NCI-H2107 (cell line): Measurements from ENCODE around the gene TMX4.
"Not testable (repeated sequence)": the region's sequence is repeated elsewhere in the genome, so short reads cannot be mapped to it uniquely, and the experiment has no call there.

ENCODE experiments used
- DNase-seq: peaks from one replicate; lab custom pipeline; 2025; lab: John Stamatoyannopoulos, UW

Gene TMX4, protein sequence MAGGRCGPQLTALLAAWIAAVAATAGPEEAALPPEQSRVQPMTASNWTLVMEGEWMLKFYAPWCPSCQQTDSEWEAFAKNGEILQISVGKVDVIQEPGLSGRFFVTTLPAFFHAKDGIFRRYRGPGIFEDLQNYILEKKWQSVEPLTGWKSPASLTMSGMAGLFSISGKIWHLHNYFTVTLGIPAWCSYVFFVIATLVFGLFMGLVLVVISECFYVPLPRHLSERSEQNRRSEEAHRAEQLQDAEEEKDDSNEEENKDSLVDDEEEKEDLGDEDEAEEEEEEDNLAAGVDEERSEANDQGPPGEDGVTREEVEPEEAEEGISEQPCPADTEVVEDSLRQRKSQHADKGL

DNA sequence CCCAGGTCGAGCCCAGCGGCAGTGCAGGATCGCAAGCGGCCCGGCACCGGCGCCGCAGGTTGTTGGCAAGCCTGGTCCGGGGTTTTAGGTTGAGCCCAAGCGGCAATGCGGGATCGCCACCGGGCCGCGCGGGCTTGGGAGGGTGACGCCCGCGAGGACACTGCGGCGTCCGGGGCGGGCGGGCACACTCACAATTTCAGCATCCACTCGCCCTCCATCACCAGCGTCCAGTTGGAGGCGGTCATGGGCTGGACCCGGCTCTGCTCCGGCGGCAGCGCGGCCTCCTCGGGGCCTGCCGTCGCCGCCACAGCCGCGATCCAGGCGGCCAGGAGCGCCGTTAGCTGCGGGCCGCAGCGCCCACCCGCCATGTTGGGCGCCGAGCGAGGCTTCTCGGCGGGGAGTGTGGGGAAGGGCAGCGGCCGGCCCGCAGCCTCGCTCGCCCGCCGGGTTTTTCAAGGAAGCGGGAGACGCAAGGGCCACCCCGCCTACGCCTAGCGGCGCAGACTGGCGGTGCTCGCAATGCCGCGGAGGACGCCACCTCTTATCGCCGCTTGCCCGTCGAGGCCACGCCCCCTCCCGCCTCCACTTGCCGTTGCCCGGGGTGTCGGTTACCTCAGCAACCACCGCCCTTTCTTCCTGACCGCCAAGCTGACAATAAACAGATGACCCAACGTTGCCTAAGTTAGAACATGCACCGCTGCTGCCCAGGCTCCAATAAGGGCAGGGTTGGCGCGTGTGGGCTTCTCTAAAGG lies at the start of gene TMX4:
Gene TMX4, minus strand, starts transcription at position 516 of the 752 bp plus-strand sequence. Its CDS starts 148 bp downstream, at position 368.
- DNase-seq, result peak; percentile 77

DNA sequence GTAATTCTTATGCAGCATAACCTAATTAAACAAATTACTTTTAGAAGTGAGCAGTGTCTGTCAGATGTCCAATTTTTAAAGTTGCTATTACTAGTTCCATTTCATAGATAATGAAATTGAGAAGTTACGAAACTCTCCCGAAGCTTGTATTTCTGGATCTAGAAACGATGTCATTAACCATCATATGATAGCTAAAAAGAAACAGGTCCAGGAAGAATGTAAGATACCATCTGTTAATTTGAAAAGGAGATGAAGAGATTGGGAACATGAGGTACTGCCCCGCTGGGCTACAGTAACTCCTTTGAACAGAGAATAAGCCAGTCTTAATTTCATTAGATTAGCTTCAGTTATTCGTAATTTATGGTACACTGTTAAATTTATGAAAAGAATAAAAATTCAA lies 47.5 kb upstream of the TMX4 start:
- no peak for DNase-seq

DNA sequence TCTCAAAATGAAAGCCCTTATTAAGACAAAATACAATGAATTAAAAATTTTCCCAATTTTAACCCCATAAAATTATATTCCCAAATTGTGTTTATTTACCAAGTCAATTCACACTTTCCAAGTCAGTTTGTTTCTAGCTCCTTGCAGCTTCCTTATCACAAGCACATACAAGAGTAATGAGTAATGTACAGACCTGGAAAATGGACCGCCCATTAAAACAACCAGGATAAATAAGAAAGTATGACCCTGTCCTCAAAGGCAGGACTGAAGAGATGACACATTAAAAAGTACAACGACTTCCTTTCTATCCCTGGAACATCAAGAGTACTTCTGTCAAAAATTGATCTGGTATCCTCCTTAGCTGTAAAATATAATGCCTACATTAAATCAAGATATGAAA lies 47.1 kb upstream of the TMX4 start:
- no peak for DNase-seq

DNA sequence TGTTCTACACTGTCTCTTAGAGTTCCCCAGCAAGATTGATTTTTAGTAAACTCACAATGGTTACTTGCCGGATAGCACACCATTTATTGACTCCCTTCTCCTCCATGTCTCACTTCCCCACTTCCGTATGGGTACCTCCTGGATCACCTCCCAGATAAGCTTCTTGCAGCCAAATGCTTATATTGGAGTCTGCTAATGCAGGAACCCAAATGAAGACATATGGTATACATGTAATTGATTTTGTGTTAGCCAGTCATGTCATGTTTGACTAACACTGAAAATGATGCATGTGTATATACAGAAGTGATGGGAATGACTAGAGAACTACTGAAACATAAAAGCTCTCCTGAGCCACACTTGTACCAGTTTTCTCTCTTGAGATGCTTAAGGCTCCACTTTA lies 46.1 kb upstream of the TMX4 start:
- no peak for DNase-seq

DNA sequence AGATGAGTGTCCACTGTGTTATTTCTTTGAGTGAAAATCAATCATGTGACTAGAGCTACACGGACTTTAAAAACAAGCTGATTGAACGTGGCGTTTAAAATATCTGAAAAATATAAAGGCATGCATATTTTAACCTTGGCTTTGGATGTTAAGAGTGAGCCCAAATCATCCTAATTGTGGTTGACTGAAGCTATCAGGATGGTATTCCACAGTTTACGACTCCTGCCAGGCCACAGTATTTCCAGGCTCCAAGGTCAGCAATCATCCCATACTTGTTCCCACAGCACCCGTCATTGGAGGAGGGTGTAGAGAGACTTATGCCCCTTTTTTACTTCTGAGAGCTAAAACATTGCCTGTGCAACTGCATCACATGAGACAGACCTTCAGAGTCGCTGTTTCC lies 43.2 kb upstream of the TMX4 start:
- no peak for DNase-seq

DNA sequence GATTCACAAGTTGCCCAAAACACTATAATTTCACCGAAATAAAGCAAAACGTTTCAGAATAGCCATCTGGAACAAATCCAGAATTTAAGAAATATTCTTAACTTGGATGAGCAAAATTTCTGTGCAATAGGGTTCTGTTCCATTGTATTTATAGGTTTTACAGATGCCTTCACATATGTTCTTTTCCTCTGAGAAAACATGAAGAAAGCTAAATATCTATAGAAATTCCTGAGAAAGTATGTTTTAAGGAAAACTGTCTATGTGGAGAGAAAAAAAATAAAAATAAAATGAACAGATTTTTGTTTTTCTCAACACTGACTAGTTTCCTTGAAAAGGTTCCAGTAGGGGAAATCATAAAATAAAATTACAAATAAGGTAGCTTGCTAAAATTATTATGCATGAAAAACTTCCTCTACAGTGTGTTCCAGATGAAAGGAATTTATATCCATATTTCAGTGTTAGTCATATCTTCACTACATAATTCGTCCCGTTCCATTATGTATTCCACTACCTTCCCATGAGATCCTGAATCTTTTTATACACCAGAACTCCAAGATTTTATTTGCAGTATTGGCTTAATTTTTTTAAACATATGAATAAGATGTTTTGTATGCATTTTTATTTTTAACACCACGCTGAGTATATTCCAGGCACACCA lies 42.4 kb upstream of the TMX4 start:
- DNase-seq, result no peak

DNA sequence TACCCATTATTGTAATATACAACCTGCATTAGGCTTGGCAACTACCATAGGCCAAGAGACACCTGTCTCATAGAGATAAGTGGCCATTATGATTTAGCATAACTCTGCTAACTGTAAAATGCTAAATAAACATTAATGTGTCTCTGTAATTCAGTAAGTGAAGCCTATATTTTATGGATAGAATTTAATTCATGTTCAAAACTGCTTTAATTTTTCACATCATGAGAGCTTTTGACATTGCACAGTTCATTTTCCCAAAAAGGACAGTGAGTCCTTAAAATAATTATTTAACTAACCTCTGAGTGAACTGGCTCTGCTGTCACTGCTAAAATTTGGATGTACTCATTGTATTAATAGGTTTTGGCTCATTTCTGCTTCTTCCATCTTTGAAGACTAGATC lies 41.4 kb upstream of the TMX4 start:
- no peak for DNase-seq

DNA sequence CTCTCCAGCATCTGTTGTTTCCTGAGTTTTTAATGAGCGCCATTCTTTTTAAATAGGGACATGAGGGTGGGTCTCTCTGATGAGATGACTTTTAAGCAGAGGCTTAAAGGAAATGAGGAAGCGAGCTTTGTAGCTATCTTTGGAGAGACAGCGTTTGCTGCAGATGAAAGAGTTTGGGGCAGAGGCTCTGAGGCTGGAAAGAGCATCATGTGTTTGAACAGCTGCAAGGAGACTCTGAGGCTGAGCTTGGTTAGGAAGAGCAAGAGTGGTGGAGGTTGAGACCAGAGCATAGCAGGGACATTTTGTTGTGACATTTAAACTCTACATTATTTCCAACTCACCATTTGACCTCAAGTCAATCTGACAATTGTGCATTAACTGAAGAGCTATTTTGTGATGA lies 38.3 kb upstream of the TMX4 start:
- no peak for DNase-seq

DNA sequence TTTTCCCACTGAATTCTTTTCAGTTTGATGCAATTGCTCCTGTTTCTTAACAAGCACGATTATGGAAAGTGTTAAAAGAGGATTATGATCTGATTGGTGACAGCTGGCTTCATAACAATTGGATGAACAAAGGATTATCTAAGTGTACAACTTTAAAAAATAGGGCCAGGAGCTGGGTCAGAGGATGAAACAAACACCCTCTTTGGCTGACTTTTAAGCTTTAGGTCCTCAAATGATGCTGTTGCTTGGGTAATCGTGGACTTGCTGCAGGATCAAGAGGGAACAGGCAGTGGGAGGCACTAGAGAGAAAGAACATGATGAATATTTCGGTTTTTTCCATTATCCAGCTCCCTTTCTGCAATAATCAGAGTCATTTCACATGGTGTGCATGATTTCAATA lies 35.5 kb upstream of the TMX4 start:
- no peak for DNase-seq

DNA sequence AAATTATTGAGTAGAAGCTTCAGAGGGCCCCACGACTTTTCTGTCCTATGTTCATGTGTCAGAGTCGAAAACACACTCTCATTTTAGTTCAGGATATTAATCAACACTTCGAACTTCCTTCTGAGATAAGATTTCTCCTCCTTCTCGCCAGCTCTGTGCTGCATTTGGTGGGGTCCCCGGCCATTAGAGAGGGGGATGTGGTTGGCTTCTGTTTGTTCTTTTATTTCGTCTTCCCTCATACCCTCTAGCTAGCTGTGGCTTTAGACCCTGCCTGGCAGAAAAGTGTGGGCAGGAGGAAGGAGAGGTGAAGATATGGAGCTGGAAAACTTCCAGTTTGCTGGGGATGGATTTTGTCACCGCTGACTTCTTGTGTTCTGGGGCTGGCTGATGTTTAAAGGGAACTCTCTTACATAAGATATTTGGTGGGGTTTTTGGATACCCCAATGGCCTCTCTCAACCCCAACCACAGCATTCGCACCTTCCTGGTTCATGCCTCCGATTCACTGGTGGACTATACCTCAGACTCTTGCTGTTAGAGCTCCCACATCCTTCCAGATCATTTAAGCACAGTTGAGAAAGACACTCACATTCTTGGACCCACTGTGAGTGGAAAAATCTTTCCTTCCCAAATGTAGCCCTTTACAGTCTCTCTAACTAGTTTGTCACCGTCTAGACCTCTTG lies 30.7 kb upstream of the TMX4 start:
- no peak for DNase-seq

DNA sequence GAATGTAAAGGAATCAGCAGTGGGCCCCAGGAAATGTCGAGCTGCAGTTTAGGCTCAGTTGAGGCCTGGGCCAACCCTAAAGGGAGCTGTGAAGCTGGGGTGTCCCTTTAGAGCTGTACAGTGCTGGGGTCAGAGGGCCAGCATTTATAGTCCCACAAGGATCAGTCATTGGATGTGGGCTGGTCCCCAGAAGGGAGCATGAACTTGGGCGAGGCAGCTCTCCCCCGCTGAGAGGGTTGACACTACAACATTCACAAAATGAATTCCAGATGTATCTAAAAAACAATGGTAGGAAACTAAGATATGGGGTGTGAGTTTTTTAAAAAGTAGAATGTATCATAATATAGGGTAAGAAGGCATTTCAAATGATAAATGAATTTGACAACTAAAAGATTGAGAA lies 29.7 kb upstream of the TMX4 start:
- DNase-seq, result no peak

DNA sequence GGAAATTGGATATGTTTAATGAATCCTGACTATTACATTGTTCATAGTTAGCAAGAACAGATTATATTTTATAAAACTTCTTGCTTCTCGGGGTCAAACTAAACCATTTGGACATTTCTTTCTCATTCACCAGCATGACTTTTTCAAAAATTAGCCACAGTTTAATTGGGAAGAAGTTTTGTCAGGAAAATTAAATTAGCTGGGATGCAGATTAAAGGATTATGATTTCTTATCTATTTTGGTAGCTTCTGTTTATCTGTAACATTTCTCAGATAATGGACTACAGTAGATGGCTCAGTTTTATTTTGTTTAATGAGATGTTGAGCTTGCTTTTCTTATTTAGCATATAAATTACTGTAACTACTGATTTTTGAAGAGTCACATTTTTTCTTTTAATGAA lies 26.4 kb upstream of the TMX4 start:
- DNase-seq, result no peak

DNA sequence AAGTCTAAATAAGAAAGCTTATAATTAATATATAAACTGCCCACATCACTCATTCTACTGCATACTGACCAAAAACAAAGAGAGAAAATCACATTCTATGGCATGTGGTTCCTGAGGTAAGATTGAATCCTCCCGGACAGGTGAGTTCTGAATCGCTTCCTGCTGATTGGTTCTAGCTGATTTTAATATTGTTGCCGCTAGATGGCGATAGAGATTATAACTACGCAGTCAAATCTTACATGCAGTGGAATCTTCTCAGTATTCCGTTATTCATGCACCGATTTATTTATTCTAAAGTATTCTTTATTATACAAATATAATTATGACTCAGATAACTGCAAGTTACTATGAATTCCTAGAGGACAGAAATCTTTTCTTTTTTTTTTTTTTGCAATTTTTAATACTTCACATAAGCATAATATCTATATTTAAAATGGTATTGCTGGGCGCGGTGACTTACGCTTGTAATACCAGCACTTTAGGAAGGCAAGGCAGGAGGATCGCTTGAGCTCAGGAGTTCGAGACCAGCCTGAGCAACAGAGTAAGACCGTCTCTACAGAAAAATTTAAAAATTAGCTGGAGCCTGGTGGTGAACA lies 24.2 kb upstream of the TMX4 start:
- peak; percentile 11 for DNase-seq

DNA sequence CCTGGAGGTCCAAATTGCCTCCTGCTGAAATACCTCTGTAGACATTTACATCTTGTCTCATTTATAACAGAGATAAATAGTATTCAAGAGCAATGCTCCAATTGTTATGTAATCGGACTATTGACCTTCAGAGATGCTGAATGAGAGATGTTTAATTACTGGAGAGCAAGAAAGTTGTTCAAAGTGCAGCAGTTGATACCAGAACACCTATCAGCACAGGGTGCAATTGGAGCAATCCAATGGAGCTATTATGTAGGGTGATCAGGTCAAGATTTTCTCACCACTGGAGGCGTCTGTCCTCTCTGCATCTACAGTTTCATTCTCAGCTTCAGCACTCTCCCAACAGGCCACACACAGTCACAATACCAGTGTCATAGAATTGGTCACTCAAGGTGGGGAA lies 19.5 kb upstream of the TMX4 start:
- DNase-seq, result no peak

DNA sequence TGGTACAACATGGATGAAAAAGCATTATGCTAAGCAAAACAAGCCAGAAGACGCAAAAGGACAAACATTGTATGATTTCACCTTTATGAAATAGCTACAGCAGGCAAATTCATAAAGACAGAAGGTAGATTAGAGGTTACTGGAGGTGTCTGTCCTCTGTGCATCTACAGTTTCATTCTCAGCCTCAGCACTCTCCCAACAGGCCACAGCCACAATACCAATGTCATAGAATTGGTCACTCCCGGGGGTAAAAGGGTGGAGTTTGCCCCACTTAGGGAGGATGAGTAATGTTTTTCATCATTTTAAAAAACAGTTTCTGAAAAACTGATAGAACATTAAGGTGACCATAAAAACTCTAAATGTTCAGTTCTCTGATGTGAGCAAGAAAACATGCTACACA lies 17.2 kb upstream of the TMX4 start:
- DNase-seq, result no peak

DNA sequence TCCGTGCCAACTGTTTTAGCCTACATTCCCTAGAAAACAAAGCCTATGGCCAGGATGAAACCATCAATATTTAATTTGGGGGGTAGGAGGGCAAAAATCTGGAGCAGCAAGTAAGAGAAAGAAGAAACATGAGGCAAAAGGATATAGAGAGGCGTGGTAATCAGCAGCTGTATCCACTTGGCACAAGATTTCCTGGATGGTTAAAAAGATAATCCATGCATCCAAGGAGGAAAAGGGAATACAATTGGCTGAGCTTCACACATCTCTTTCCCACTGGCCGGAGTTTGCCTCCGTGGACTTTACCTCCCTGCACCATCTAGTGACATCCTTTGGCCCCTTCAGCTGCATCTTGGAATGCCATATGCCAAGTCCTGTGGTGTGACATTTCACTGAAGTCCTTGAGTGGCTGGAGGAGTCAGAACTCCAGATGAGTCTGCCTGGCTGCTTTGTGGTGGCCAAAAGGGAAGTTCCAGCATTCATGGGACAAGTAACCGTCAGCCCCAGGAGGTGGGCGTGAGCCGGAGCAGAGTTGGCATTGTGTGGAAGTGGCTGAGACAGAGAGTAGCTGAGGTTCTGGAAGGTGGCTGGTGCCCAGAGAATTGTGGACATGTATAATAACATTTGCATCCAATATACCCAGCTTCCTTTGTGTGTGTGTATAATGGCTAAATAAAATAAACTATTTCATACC lies 13.7 kb upstream of the TMX4 start:
- DNase-seq, result no peak

DNA sequence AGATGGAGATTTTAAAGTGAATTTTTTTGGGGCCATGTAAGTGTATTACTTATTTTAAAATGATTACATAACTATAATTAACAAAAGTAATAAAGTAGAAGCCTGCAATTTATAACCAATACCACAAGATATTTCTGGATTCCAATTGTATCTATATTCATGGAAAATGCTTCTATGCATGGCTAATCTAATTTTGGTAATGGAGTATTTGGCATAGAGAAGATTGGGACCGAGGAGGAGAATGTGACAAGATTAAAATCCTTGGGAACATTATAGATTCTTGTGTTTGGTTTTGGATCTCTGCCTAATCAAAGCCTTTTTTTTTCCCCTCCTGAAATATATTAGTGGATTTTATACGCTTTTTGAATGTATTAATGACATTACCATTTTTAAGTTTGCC lies 12.9 kb upstream of the TMX4 start:
- DNase-seq, result no peak

DNA sequence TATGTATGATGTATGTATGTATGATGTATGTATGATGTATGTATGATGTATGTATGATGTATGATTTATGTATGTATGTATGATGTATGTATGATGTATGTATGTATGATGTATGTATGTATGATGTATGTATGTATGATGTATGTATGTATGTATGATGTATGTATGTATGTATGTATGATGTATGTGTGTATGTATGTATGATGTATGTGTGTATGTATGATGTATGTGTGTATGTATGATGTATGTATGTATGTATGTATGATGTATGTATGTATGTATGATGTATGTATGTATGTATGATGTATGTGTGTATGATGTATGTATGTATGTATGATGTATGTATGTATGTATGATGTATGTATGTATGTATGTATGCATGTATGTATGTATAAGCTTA lies 12.0 kb upstream of the TMX4 start:
- DNase-seq, result not testable (repeated sequence)

DNA sequence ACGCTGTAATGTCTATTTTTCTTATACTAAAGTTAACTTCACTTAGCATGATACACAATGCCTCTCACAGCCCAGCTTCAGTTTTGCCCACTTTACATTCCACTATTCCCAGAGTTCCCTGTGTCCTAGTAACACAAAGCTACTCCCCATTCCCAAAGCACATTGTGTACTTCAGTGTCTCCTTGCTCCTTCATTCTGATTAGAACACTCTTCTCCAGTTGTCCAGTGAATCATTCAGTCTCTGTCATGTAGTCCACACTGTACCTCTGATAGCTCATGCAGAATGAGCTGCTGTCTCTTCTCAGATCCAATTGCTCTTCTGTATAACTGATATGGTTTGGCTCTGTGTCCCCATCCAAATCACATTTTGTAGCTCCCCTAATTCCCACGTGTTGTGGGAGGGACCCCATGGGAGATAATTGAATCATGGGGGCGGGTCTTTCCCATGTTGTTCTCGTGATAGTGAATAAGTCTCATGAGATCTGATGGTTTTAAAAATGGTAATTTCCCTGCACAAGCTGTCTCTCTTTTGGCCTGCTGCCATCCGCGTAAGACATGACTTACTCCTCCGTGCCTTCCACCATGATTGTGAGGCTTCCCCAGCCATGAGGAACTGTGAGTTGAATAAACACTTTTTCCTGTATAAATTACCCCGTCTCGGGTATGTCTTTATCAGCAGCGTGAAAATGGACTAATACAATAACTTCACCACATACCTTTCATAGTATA lies 2.1 kb upstream of the TMX4 start:
- DNase-seq, result no peak

DNA sequence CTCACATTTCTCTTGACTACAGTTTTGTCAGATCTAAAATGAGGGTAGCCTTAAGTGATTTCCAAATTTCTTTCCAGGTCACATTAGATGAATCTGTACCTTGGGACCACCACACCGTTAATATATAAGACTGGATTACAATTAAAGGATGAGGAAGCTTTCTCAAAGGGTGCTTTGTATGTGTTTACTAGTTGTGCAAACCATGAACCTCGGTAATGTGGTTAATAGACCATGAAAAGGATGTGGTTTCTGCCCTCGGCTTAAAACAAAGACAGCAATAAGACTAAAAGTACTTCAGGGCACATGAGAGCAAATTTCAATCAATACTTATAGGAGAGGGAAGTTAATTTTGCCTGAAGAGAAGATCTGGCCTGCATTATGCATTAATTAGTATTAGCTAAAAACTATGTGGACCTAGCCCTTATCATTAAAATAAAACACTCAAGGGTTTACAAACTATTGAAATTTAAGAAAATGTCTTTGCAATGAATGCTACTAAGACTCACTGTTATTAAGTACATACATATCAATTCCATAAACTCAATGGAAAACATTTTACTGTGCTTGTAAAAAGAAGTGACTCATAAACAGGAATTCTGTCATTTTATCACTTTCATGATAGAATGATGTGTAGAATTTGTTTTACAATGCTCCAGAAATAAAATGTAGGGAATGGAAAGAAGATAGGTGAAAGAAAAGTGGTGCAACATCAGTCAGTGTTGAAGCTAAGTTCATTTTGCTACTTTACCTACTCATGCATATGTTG lies 936 bp upstream of the TMX4 start:
- no peak for DNase-seq
